Activated B cell treated with CpG ODN at 0.5 μM for 24 hours (primary cell): ENCODE data around the gene POT1. TPM values are rescaled to one million over a fixed set of nuclear protein-coding genes. Genes with fewer than 3 reads are reported as not detected.
"Not testable (repeated sequence)": the region's sequence is repeated elsewhere in the genome, so short reads cannot be mapped to it uniquely, and the experiment has no call there.

Experiments used
- ATAC-seq: fragments of 200-7000 bp; cut with Tn5 transposase; one replicate; pipeline ENCODE4 v1.10.0; 2021; ENCODE audit warnings: low read depth, mild to moderate bottlenecking, moderate library complexity
- CTCF ChIA-PET: fragments of 350-600 bp; sonication (Branson Sonifier 250); formaldehyde crosslinking; loops from one replicate; lab custom pipeline; 2021; ENCODE audit warnings: antibody characterized with exemption; lab: Charles Lee
- POLR2A ChIA-PET: fragments of 350-600 bp; sonication (Branson Sonifier 250); formaldehyde crosslinking; loops from one replicate; lab custom pipeline; 2021; ENCODE audit warnings: antibody characterized with exemption; lab: Charles Lee
- DNase-seq: peaks from one replicate; pipeline ENCODE4 v3.0.0; 2022
- H3K27ac Mint-ChIP-seq: one replicate; pipeline ENCODE4 v1.8.0; 2020; ENCODE audit warnings: mixed read lengths
- H3K27me3 Mint-ChIP-seq: one replicate; pipeline ENCODE4 v1.8.0; 2021; ENCODE audit warnings: mixed read lengths
- H3K36me3 Mint-ChIP-seq: one replicate; pipeline ENCODE4 v1.8.0; 2021; ENCODE audit warnings: low read depth, mixed read lengths
- H3K4me1 Mint-ChIP-seq: one replicate; pipeline ENCODE4 v1.8.0; 2021; ENCODE audit warnings: mixed read lengths
- H3K4me3 Mint-ChIP-seq: one replicate; pipeline ENCODE4 v1.8.0; 2020; ENCODE audit warnings: mild to moderate bottlenecking, mixed read lengths
- H3K9me3 Mint-ChIP-seq: one replicate; pipeline ENCODE4 v1.8.0; 2020; ENCODE audit warnings: mixed read lengths
- CTCF ChIP-seq: fragments of 200-600 bp; IDR thresholded peaks from one replicate; pipeline ENCODE4 v1.8.0; 2022; ENCODE audit warnings: antibody characterized with exemption, mild to moderate bottlenecking
- intact Hi-C: fragments of 100-400 bp; cut with micrococcal nuclease; formaldehyde crosslinking; loops from one replicate; pipeline ENCODE4 v1.15.1; 2024
- total RNA-seq: library from RNA; stranded (reverse); gene quantifications from 2 replicates; pipeline ENCODE4 v1.2.3, GENCODE V29; 2022

POT1 gene
- 23.4 and 26.8 TPM in 2 replicates for total RNA-seq

- ChIA-PET POLR2A (interaction anchor here (1.5 kb wide), 2 partner anchors 1181 to 1372 kb away, joined by 3 to 8 read pairs; partner anchors contain the start of genes NDUFA5 and WASL), CTCF (interaction anchor here (0.9 to 1.2 kb wide), 2 partner anchors 9 to 76 kb away, joined by 3 read pairs; no protein-coding TSS in a partner anchor)
- TF ChIP-seq CTCF, result no peak
- ATAC-seq (peak; percentile 98), DNase-seq (peak; percentile 89)
- no peaks in the 10 kb centered on the region for H3K27me3 Mint-ChIP-seq
- no peaks in the 10 kb centered on the region for H3K9me3 Mint-ChIP-seq
- H3K27ac Mint-ChIP-seq, result peak within 1 kb of the TSS; percentile 89
- H3K4me3 Mint-ChIP-seq, result peak within 1 kb of the TSS; percentile 97
- H3K4me1 Mint-ChIP-seq, result peaks cover 26% of the 10 kb centered on the region
- peaks cover 33% of the 10 kb centered on the region for H3K36me3 Mint-ChIP-seq
- intact Hi-C loops, result loop anchor here (1.0 to 5.0 kb wide), 4 partner anchors 1180 to 1773 kb away; partner anchors contain the start of genes IQUB, NDUFA5 and WASL
Observed at GRCh38 chr7:124929467-124930172, at the start of gene POT1. POT1 (minus strand) TSS chr7:124929825; CDS start chr7:124897173, 32,652 bp downstream.

- CTCF ChIA-PET, H3K4me1 Mint-ChIP-seq, H3K36me3 Mint-ChIP-seq, H3K27ac Mint-ChIP-seq, ATAC-seq, H3K4me3 Mint-ChIP-seq, H3K9me3 Mint-ChIP-seq, DNase-seq, H3K27me3 Mint-ChIP-seq, POLR2A ChIA-PET, intact Hi-C loops: not testable (repeated sequence)
Observed at GRCh38 chr7:124975131-124975530, 45.5 kb upstream of the POT1 start.

- ChIA-PET CTCF (no interaction called here), POLR2A (no interaction called here)
- intact Hi-C loops, result no loop called here
- no peak for TF ChIP-seq CTCF
- Mint-ChIP-seq H3K9me3 (no peaks in the 10 kb centered on the region), H3K4me1 (no peaks in the 10 kb centered on the region), H3K27ac (no peak overlapping the region), H3K27me3 (no peaks in the 10 kb centered on the region), H3K4me3 (no peak overlapping the region), H3K36me3 (no peaks in the 10 kb centered on the region)
- ATAC-seq (no peak), DNase-seq (no peak)
Observed at GRCh38 chr7:124965553-124965952, 35.9 kb upstream of the POT1 start.

- Mint-ChIP-seq H3K36me3 (no peaks in the 10 kb centered on the region), H3K4me1 (no peaks in the 10 kb centered on the region), H3K9me3 (peaks cover 7% of the 10 kb centered on the region), H3K27ac (no peak overlapping the region), H3K4me3 (no peak overlapping the region), H3K27me3 (no peaks in the 10 kb centered on the region)
- ChIA-PET POLR2A (no interaction called here), CTCF (no interaction called here)
- ATAC-seq (no peak), DNase-seq (no peak)
- TF ChIP-seq CTCF, result no peak
- intact Hi-C loops, result no loop called here
Observed at GRCh38 chr7:124959676-124960075, 30.1 kb upstream of the POT1 start.

- ATAC-seq, H3K4me1 Mint-ChIP-seq, H3K27ac Mint-ChIP-seq, H3K36me3 Mint-ChIP-seq, intact Hi-C loops, H3K27me3 Mint-ChIP-seq, POLR2A ChIA-PET, DNase-seq, H3K4me3 Mint-ChIP-seq, CTCF ChIA-PET, H3K9me3 Mint-ChIP-seq: not testable (repeated sequence)
Observed at GRCh38 chr7:124957952-124958351, 28.3 kb upstream of the POT1 start.

GRCh38 chr7:124956160-124956559, 26.5 kb upstream of the POT1 start:
- intact Hi-C loops, result no loop called here
- no peak for TF ChIP-seq CTCF
- H3K27me3 Mint-ChIP-seq, result no peaks in the 10 kb centered on the region
- DNase-seq, result no peak
- ATAC-seq, result no peak
- H3K27ac Mint-ChIP-seq, result no peak overlapping the region
- no peaks in the 10 kb centered on the region for H3K36me3 Mint-ChIP-seq
- CTCF ChIA-PET, result no interaction called here
- no peak overlapping the region for H3K4me3 Mint-ChIP-seq
- H3K9me3 Mint-ChIP-seq, result peaks cover 7% of the 10 kb centered on the region
- POLR2A ChIA-PET, result no interaction called here
- no peaks in the 10 kb centered on the region for H3K4me1 Mint-ChIP-seq
